Measurements from ENCODE around the gene ATP11C.

- TF ChIP-seq, protein P1, sequence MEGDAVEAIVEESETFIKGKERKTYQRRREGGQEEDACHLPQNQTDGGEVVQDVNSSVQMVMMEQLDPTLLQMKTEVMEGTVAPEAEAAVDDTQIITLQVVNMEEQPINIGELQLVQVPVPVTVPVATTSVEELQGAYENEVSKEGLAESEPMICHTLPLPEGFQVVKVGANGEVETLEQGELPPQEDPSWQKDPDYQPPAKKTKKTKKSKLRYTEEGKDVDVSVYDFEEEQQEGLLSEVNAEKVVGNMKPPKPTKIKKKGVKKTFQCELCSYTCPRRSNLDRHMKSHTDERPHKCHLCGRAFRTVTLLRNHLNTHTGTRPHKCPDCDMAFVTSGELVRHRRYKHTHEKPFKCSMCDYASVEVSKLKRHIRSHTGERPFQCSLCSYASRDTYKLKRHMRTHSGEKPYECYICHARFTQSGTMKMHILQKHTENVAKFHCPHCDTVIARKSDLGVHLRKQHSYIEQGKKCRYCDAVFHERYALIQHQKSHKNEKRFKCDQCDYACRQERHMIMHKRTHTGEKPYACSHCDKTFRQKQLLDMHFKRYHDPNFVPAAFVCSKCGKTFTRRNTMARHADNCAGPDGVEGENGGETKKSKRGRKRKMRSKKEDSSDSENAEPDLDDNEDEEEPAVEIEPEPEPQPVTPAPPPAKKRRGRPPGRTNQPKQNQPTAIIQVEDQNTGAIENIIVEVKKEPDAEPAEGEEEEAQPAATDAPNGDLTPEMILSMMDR (IDR thresholded peaks at IDR 0.05; ENCODE audit: insufficient read depth, low read length), result no peak
- TF ChIP-seq, protein P2, sequence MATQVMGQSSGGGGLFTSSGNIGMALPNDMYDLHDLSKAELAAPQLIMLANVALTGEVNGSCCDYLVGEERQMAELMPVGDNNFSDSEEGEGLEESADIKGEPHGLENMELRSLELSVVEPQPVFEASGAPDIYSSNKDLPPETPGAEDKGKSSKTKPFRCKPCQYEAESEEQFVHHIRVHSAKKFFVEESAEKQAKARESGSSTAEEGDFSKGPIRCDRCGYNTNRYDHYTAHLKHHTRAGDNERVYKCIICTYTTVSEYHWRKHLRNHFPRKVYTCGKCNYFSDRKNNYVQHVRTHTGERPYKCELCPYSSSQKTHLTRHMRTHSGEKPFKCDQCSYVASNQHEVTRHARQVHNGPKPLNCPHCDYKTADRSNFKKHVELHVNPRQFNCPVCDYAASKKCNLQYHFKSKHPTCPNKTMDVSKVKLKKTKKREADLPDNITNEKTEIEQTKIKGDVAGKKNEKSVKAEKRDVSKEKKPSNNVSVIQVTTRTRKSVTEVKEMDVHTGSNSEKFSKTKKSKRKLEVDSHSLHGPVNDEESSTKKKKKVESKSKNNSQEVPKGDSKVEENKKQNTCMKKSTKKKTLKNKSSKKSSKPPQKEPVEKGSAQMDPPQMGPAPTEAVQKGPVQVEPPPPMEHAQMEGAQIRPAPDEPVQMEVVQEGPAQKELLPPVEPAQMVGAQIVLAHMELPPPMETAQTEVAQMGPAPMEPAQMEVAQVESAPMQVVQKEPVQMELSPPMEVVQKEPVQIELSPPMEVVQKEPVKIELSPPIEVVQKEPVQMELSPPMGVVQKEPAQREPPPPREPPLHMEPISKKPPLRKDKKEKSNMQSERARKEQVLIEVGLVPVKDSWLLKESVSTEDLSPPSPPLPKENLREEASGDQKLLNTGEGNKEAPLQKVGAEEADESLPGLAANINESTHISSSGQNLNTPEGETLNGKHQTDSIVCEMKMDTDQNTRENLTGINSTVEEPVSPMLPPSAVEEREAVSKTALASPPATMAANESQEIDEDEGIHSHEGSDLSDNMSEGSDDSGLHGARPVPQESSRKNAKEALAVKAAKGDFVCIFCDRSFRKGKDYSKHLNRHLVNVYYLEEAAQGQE (IDR thresholded peaks at IDR 0.05; ENCODE audit: insufficient replicate concordance, low read depth), result no peak
These were observed 170.3 kb downstream of the ATP11C start for GRCh38 chrX:139762400-139763183.

All from HL-60 (cell line).